ENCODE measurements around the gene PRXL2C. TPM values are rescaled to one million over a fixed set of nuclear protein-coding genes. Genes with fewer than 3 reads are reported as not detected.

The PRXL2C gene
- total and polyA plus RNA-seq, 2 of the 13 experiments (the other 11 are each of a cell fraction or from before 2014, with no cell fraction given) = 11.0 to 13.2 TPM

DNA sequence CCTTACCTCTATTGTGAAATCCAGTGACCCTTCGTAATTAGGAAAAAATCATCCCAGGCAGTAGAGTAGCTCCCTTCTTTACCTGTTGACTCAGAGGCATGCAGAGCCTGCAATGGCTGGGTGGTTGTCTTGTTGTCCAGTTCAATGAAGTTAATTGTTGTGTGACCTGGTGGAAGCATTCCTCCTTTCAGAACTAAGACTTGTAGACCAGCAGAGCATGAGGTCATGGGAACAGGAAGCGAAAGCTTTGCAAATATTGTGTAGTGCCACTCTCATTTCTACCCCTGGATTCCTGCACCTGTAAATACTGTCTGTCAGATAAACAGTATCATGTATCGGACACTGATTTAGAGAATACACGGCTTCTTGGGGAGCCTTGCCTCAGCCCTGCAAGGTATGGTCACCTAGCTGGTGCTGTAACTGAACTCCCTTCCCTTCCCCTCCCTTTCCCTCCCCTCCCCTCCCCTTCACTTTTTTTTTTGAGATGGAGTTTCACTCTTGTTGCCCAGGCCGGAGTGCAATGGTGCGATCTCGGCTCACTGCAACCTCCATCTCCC is 5.7 kb upstream of the PRXL2C start (continued):
- TF ChIP-seq, protein P1, sequence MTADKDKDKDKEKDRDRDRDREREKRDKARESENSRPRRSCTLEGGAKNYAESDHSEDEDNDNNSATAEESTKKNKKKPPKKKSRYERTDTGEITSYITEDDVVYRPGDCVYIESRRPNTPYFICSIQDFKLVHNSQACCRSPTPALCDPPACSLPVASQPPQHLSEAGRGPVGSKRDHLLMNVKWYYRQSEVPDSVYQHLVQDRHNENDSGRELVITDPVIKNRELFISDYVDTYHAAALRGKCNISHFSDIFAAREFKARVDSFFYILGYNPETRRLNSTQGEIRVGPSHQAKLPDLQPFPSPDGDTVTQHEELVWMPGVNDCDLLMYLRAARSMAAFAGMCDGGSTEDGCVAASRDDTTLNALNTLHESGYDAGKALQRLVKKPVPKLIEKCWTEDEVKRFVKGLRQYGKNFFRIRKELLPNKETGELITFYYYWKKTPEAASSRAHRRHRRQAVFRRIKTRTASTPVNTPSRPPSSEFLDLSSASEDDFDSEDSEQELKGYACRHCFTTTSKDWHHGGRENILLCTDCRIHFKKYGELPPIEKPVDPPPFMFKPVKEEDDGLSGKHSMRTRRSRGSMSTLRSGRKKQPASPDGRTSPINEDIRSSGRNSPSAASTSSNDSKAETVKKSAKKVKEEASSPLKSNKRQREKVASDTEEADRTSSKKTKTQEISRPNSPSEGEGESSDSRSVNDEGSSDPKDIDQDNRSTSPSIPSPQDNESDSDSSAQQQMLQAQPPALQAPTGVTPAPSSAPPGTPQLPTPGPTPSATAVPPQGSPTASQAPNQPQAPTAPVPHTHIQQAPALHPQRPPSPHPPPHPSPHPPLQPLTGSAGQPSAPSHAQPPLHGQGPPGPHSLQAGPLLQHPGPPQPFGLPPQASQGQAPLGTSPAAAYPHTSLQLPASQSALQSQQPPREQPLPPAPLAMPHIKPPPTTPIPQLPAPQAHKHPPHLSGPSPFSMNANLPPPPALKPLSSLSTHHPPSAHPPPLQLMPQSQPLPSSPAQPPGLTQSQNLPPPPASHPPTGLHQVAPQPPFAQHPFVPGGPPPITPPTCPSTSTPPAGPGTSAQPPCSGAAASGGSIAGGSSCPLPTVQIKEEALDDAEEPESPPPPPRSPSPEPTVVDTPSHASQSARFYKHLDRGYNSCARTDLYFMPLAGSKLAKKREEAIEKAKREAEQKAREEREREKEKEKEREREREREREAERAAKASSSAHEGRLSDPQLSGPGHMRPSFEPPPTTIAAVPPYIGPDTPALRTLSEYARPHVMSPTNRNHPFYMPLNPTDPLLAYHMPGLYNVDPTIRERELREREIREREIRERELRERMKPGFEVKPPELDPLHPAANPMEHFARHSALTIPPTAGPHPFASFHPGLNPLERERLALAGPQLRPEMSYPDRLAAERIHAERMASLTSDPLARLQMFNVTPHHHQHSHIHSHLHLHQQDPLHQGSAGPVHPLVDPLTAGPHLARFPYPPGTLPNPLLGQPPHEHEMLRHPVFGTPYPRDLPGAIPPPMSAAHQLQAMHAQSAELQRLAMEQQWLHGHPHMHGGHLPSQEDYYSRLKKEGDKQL (CRISPR knock-in tag; IDR thresholded peaks at IDR 0.05; ENCODE audit: low read depth) = no peak
- TF ChIP-seq ZNF335 (CRISPR knock-in tag; IDR thresholded peaks at IDR 0.05) (no peak), ZNF558 (CRISPR knock-in tag; IDR thresholded peaks at IDR 0.05; ENCODE audit: borderline replicate concordance) (no peak), ZNF329 (CRISPR knock-in tag; IDR thresholded peaks at IDR 0.05; ENCODE audit: low read depth) (no peak), NONO (IDR thresholded peaks at IDR 0.05) (no peak), NONO (CRISPR knock-in tag; conservative IDR thresholded peaks at IDR 0.05) (no peak), FOXK1 (CRISPR knock-in tag; IDR thresholded peaks at IDR 0.05; ENCODE audit: borderline replicate concordance, low read depth) (no peak), SMC3 (IDR thresholded peaks at IDR 0.05; ENCODE audit: low read length) (no peak), LCORL (IDR thresholded peaks at IDR 0.05) (no peak), LCORL (CRISPR knock-in tag; IDR thresholded peaks at IDR 0.05) (peak; percentile 49; the same call in 1 of the 2 replicates), HOXA5 (CRISPR knock-in tag; IDR thresholded peaks at IDR 0.05) (no peak), GTF2F1 (IDR thresholded peaks at IDR 0.05; ENCODE audit: low read length) (no peak), TBX2 (CRISPR knock-in tag; IDR thresholded peaks at IDR 0.05; ENCODE audit: borderline replicate concordance) (peak; percentile 42; the same call in 1 of the 2 replicates), ZNF235 (CRISPR knock-in tag; IDR thresholded peaks at IDR 0.05; ENCODE audit: borderline replicate concordance) (no peak)
- TF ChIP-seq, protein P2, sequence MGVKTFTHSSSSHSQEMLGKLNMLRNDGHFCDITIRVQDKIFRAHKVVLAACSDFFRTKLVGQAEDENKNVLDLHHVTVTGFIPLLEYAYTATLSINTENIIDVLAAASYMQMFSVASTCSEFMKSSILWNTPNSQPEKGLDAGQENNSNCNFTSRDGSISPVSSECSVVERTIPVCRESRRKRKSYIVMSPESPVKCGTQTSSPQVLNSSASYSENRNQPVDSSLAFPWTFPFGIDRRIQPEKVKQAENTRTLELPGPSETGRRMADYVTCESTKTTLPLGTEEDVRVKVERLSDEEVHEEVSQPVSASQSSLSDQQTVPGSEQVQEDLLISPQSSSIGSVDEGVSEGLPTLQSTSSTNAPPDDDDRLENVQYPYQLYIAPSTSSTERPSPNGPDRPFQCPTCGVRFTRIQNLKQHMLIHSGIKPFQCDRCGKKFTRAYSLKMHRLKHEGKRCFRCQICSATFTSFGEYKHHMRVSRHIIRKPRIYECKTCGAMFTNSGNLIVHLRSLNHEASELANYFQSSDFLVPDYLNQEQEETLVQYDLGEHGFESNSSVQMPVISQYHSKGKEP (CRISPR knock-in tag; IDR thresholded peaks at IDR 0.05) = no peak
- TF ChIP-seq, protein P3, sequence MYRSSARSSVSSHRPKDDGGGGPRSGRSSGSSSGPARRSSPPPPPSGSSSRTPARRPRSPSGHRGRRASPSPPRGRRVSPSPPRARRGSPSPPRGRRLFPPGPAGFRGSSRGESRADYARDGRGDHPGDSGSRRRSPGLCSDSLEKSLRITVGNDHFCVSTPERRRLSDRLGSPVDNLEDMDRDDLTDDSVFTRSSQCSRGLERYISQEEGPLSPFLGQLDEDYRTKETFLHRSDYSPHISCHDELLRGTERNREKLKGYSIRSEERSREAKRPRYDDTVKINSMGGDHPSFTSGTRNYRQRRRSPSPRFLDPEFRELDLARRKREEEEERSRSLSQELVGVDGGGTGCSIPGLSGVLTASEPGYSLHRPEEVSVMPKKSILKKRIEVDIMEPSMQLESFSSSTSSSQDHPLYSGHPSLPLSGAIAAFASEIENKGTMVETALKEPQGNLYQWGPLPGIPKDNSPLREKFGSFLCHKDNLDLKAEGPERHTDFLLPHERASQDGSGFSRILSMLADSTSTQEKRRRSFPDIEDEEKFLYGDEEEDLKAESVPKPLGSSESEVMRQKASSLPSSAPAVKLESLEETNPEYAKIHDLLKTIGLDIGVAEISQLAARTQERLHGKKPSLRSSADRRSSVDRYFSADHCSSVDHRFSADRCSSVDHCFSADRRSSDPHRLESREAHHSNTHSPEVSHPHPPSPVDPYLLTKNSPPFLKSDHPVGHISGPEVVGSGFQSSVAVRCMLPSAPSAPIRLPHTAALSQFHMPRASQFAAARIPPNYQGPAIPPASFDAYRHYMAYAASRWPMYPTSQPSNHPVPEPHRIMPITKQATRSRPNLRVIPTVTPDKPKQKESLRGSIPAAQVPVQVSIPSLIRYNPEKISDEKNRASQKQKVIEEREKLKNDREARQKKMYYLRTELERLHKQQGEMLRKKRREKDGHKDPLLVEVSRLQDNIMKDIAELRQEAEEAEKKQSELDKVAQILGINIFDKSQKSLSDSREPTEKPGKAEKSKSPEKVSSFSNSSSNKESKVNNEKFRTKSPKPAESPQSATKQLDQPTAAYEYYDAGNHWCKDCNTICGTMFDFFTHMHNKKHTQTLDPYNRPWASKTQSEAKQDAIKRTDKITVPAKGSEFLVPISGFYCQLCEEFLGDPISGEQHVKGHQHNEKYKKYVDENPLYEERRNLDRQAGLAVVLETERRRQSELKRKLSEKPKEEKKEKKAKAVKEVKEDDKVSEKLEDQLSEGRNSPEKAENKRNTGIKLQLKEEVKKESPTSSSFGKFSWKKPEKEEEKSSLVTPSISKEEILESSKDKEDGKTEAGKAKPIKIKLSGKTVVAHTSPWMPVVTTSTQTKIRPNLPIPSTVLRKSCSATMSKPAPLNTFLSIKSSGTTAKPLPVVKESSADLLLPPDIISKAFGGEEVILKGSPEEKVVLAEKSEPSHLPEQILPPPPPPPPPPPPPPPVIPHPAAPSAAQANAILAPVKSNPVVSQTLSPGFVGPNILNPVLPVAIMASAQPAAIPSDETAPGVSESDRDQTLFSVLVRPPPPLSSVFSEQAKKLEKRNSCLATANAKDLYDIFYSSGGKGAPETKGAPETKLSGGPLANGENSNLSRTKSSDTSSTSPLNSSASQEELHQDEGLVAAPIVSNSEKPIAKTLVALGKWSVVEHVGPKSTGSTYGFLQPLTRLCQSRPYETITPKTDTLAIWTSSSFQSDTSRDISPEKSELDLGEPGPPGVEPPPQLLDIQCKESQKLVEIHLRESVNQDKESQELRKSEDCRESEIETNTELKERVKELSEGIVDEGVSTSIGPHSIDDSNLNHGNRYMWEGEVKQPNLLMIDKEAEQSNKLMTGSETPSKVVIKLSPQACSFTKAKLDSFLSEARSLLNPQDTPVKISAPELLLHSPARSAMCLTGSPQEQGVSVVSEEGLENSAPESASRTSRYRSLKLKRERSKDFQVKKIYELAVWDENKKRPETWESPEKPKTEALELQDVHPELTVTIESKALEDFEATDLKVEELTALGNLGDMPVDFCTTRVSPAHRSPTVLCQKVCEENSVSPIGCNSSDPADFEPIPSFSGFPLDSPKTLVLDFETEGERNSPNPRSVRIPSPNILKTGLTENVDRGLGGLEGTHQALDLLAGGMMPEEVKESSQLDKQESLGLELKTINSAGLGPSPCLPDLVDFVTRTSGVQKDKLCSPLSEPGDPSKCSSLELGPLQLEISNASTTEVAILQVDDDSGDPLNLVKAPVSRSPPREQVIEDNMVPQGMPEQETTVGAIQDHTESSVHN (CRISPR knock-in tag; IDR thresholded peaks at IDR 0.05) = no peak
